ENCODE data around the gene USH1G. TPM values are rescaled to one million over a fixed set of nuclear protein-coding genes. Genes with fewer than 3 reads are reported as not detected.

USH1G gene
- total and polyA plus RNA-seq, 2 experiments from 2014 or later: 0.65 to 1.6 TPM

GRCh38 chr17:74878658-74879057 lies 44.4 kb downstream of the USH1G start:
- H3K27me3 ChIP-seq: no peaks in the 10 kb centered on the region
- H3K79me2 ChIP-seq: no peaks in the 10 kb centered on the region
- no peaks in the 10 kb centered on the region for H3K9me3 ChIP-seq (ENCODE audit: low read depth)
- peaks cover 6% of the 10 kb centered on the region for H3K4me1 ChIP-seq (ENCODE audit: insufficient read depth)
- no peak overlapping the region for H3K27ac ChIP-seq
- no peak overlapping the region for H2AFZ ChIP-seq
- WGBS (ENCODE audit: low lambda C conversion rate, missing lambda C conversion rate): 86% methylated on average over 2 of the region's 2 CpGs
- H3K36me3 ChIP-seq (replicated peaks; ENCODE audit: insufficient read depth, low read depth): no peaks in the 10 kb centered on the region
- no peak overlapping the region for H3K4me2 ChIP-seq
- no peaks in the 10 kb centered on the region for H4K20me1 ChIP-seq (ENCODE audit: insufficient read depth, poor library complexity, severe bottlenecking)
- H3K4me3 ChIP-seq: no peak overlapping the region
- TF ChIP-seq, protein P1, sequence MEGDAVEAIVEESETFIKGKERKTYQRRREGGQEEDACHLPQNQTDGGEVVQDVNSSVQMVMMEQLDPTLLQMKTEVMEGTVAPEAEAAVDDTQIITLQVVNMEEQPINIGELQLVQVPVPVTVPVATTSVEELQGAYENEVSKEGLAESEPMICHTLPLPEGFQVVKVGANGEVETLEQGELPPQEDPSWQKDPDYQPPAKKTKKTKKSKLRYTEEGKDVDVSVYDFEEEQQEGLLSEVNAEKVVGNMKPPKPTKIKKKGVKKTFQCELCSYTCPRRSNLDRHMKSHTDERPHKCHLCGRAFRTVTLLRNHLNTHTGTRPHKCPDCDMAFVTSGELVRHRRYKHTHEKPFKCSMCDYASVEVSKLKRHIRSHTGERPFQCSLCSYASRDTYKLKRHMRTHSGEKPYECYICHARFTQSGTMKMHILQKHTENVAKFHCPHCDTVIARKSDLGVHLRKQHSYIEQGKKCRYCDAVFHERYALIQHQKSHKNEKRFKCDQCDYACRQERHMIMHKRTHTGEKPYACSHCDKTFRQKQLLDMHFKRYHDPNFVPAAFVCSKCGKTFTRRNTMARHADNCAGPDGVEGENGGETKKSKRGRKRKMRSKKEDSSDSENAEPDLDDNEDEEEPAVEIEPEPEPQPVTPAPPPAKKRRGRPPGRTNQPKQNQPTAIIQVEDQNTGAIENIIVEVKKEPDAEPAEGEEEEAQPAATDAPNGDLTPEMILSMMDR (IDR thresholded peaks at IDR 0.05; ENCODE audit: poor library complexity): no peak
- TF ChIP-seq EZH2phosphoT487 (IDR thresholded peaks at IDR 0.05; ENCODE audit: low read depth, severe bottlenecking, unreplicated experiment): no peak
- no peak for TF ChIP-seq EZH2 (IDR thresholded peaks at IDR 0.05; ENCODE audit: borderline replicate concordance)
- DNase-seq (ENCODE audit: low spot score): no peak
- no peaks in the 10 kb centered on the region for H3K9me2 ChIP-seq (replicated peaks; ENCODE audit: insufficient read depth)

- Histone ChIP-seq H3K36me3 (replicated peaks; ENCODE audit: insufficient read depth, low read depth) (no peaks in the 10 kb centered on the region), H3K27ac (no peak overlapping the region)
- 72% methylated on average over 16 of the region's 19 CpGs for WGBS (ENCODE audit: low lambda C conversion rate, missing lambda C conversion rate)
Observed at GRCh38 chr17:74877592-74878548, 45.2 kb downstream of the USH1G start.

DNA sequence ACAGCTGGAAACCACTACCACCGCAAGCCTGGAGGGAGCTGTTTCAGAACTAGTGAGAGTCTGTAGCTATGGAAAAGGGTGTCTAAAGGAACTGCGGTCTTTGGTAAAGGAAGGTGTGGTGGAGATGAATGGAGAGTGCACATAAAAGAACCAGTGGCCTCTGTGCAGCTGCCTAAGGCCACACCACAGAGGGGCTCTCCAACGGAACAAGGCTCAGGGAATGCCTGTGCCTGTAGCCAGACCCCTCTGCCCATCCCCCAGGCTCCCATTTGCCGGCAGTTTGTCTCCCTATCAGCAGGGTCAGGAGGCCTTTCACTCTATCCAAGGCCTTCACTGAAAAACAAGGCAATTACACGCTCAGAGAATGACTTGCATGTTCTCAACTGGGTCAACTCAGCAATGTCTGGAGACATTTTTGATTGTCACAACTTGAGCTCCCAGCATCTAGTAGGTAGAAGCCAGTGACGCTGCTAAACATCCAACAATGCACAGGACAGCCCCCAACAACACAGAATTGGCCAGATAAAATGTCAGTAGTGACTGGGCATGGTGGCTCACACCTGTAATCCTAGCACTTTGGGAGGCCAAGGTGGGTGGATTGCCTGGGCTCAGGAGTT lies 47.0 kb downstream of the USH1G start:
- 54% methylated on average over 6 of the region's 6 CpGs for WGBS (ENCODE audit: low lambda C conversion rate, missing lambda C conversion rate)
- H2AFZ ChIP-seq: no peak overlapping the region
- no peak overlapping the region for H3K27ac ChIP-seq
- H3K9me2 ChIP-seq (replicated peaks; ENCODE audit: insufficient read depth): no peaks in the 10 kb centered on the region
- peaks cover 10% of the 10 kb centered on the region for H3K4me1 ChIP-seq (ENCODE audit: insufficient read depth)
- no peaks in the 10 kb centered on the region for H3K9me3 ChIP-seq (ENCODE audit: low read depth)
- no peaks in the 10 kb centered on the region for H3K79me2 ChIP-seq
- no peak overlapping the region for H3K4me2 ChIP-seq
- no peaks in the 10 kb centered on the region for H3K36me3 ChIP-seq (replicated peaks; ENCODE audit: insufficient read depth, low read depth)
- no peak for DNase-seq (ENCODE audit: low spot score)
- no peaks in the 10 kb centered on the region for H3K27me3 ChIP-seq
- TF ChIP-seq, protein P1 (IDR thresholded peaks at IDR 0.05; ENCODE audit: poor library complexity): no peak
- TF ChIP-seq EZH2 (IDR thresholded peaks at IDR 0.05; ENCODE audit: borderline replicate concordance): no peak
- no peak for TF ChIP-seq EZH2phosphoT487 (IDR thresholded peaks at IDR 0.05; ENCODE audit: low read depth, severe bottlenecking, unreplicated experiment)
- no peak overlapping the region for H3K4me3 ChIP-seq
- H4K20me1 ChIP-seq (ENCODE audit: insufficient read depth, poor library complexity, severe bottlenecking): no peaks in the 10 kb centered on the region

More at GRCh38 chr17:74877592-74878548, 45.2 kb downstream of the USH1G start:
- no peaks in the 10 kb centered on the region for H3K79me2 ChIP-seq
- TF ChIP-seq EZH2 (IDR thresholded peaks at IDR 0.05; ENCODE audit: borderline replicate concordance) (no peak), EZH2phosphoT487 (IDR thresholded peaks at IDR 0.05; ENCODE audit: low read depth, severe bottlenecking, unreplicated experiment) (no peak)
- TF ChIP-seq, protein P1 (IDR thresholded peaks at IDR 0.05; ENCODE audit: poor library complexity): no peak
- H3K9me2 ChIP-seq (replicated peaks; ENCODE audit: insufficient read depth): no peaks in the 10 kb centered on the region
- H3K4me2 ChIP-seq: no peak overlapping the region
- no peaks in the 10 kb centered on the region for H3K9me3 ChIP-seq (ENCODE audit: low read depth)
- H4K20me1 ChIP-seq (ENCODE audit: insufficient read depth, poor library complexity, severe bottlenecking): no peaks in the 10 kb centered on the region
- H2AFZ ChIP-seq: no peak overlapping the region
- H3K4me1 ChIP-seq (ENCODE audit: insufficient read depth): peaks cover 6% of the 10 kb centered on the region
- DNase-seq (ENCODE audit: low spot score): peak; percentile 57
- H3K4me3 ChIP-seq: no peak overlapping the region
- no peaks in the 10 kb centered on the region for H3K27me3 ChIP-seq

Measured in hepatocyte (in vitro differentiated cells).